Mucosa of descending colon (tissue), 3 donors: ENCODE results near the gene NUP62. TPM values are rescaled to one million over a fixed set of nuclear protein-coding genes. Genes with fewer than 3 reads are reported as not detected.

Experiments
- ATAC-seq: fragments of 200-7000 bp; cut with Tn5 transposase; one replicate; pipeline ENCODE4 v1.9.1; 2020; ENCODE audit warnings: mild to moderate bottlenecking, moderate library complexity
- DNase-seq, 3 donors: peaks; one replicate each; pipeline ENCODE4 v3.0.0-alpha.2; 2020
- H3K36me3 ChIP-seq: fragments of 200-600 bp; one replicate; pipeline ENCODE4 v1.8.0; 2021; ENCODE audit warnings: low read depth, mild to moderate bottlenecking
- H3K4me1 ChIP-seq: fragments of 200-600 bp; one replicate; pipeline ENCODE4 v1.8.0; 2021; ENCODE audit warnings: low read depth, mild to moderate bottlenecking
- H3K4me3 ChIP-seq: fragments of 200-600 bp; one replicate; pipeline ENCODE4 v1.8.0; 2021; ENCODE audit warnings: mild to moderate bottlenecking
- H3K9me3 ChIP-seq: fragments of 200-600 bp; one replicate; pipeline ENCODE4 v1.8.0; 2021; ENCODE audit warnings: mild to moderate bottlenecking
- intact Hi-C, 2 donors: fragments of 100-400 bp; cut with DNase I in 1 of 2; cut with micrococcal nuclease in 1 of 2; formaldehyde crosslinking; loops; one replicate each; pipeline versions ENCODE4 v1.11.0 to v1.11.1; 2022; cut with DNase I, micrococcal nuclease
- total RNA-seq, 3 donors: library from RNA; stranded (reverse); fragmentation: NEBNext Ultra II Directional in 2 of 3; extraction: Animal tissue kit (Norgen Biotek cat#: 25700) in 2 of 3; gene quantifications; one replicate each; pipeline versions ENCODE4 v1.2.1 to v1.2.4, GENCODE V29; 2021 to 2023
- TF ChIP-seq, protein P1 (sequence below): fragments of 200-600 bp; IDR thresholded peaks from one replicate; pipeline ENCODE4 v1.8.0; 2022; ENCODE audit warnings: antibody characterized with exemption, mild to moderate bottlenecking
- donor health status: DM: no; HTN: no; CAD: no; lungs with moderate emphysema.
- donor health status: DM: no; HTN: no; CAD: no.
- donor health status: DM: no; HTN: yes; CAD: no.

Gene NUP62
- total RNA-seq, 3 donors from 2014 or later: 34.1 to 41.0 (median 40.9) TPM

DNA sequence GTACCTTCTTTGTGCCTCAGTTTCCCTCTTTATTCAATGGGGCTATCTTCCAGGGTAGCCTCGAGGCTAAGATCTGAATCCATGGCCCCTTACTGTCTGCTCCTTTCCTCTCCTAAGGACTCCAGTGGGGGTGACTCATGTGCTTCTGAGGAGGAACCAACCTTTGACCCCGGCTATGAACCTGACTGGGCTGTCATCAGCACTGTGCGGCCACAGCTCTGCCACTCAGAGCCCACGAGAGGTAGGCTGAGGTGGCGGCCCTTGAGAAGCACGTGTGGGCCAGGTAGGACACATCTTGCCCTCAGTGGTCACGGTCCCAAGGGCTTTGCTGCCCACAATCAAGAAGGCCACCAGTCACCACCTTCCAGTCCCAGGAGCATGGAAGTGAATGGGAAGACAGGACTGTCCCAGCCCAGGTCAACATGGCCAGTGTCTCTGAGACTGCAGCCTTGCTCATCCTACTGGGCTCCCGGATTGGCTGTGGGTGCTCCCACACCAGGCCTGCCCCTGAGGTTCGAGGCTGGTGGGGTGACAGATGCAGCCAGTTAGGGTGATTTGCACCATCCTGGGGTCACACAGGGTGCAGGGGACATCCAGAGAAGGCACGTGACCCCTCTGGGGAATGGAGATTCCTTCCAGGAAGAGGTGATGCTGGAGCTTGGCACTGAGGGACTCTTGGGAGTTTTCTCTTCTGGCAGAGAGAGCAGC is 49.0 kb downstream of the NUP62 start:
- Histone ChIP-seq H3K9me3 (no peaks in the 10 kb centered on the region), H3K4me3 (no peak overlapping the region), H3K4me1 (peaks cover 15% of the 10 kb centered on the region), H3K36me3 (peaks cover 10% of the 10 kb centered on the region)
- DNase-seq (peak in 1 of 3 donors; percentile 19), ATAC-seq (no peak)
- TF ChIP-seq, protein P1, sequence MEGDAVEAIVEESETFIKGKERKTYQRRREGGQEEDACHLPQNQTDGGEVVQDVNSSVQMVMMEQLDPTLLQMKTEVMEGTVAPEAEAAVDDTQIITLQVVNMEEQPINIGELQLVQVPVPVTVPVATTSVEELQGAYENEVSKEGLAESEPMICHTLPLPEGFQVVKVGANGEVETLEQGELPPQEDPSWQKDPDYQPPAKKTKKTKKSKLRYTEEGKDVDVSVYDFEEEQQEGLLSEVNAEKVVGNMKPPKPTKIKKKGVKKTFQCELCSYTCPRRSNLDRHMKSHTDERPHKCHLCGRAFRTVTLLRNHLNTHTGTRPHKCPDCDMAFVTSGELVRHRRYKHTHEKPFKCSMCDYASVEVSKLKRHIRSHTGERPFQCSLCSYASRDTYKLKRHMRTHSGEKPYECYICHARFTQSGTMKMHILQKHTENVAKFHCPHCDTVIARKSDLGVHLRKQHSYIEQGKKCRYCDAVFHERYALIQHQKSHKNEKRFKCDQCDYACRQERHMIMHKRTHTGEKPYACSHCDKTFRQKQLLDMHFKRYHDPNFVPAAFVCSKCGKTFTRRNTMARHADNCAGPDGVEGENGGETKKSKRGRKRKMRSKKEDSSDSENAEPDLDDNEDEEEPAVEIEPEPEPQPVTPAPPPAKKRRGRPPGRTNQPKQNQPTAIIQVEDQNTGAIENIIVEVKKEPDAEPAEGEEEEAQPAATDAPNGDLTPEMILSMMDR: no peak
- intact Hi-C loops: no loop called here

DNA sequence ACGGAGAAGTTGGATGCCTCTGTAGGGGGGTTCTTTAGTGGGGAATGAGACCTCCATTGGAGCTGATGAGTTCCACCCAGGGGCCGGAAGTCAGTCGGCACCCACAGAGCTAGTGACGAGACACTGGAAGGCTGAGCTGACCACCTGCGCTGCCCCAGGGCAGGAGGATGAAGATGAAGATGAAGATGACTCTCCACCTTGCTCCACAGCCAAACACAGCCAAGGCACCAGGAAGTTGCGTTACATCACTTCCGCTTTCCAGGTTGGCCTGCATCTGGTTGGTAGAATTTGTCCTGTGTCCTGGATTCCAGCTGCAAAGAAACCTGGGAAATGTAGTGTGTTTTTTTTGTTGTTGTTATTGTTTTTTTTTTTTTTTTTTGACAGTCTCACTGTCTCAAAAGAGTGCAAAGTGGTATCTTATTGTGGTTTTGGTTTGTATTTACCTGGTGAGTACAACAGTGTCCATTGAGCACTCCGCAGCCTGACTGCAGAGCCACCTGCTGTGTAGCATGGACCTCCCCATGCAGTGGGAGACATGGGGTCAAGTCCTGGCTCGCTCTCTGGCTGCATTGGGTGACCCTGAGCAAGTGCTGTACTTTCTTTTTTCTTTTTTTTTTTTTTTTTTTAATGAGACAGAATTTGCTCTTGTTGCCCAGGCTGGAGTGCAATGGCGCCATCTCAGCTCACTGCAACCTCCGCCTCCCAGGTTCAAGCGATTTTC is 49.9 kb downstream of the NUP62 start:
- TF ChIP-seq, protein P1: no peak
- Histone ChIP-seq H3K4me3 (no peak overlapping the region), H3K9me3 (no peaks in the 10 kb centered on the region), H3K36me3 (peaks cover 10% of the 10 kb centered on the region), H3K4me1 (peaks cover 19% of the 10 kb centered on the region)
- DNase-seq (peak in 1 of 3 donors; percentile 18), ATAC-seq (no peak)
- intact Hi-C loops: no loop called here

DNA sequence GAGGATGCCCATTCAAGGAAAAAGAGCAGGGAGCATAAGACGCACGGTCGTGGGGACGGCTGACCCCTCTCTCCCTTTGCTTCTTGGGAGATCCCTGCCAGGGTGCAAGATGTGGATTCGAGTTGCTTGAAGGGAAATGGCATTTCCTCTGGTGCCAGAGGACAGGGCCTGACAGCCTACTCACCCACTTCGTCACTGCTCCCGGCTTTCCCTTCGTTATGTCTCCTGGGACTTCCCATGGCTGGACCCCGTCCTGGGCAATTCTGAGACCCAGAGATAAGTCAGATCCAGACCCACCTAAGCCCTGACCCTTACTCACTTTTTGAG is 50.6 kb downstream of the NUP62 start:
- no peak for ATAC-seq
- intact Hi-C loops: no loop called here
- Histone ChIP-seq H3K4me1 (peaks cover 19% of the 10 kb centered on the region), H3K4me3 (no peak overlapping the region), H3K9me3 (no peaks in the 10 kb centered on the region), H3K36me3 (peaks cover 10% of the 10 kb centered on the region)
- peak in 1 of 3 donors; percentile 18 for DNase-seq
- TF ChIP-seq, protein P1: no peak

DNA sequence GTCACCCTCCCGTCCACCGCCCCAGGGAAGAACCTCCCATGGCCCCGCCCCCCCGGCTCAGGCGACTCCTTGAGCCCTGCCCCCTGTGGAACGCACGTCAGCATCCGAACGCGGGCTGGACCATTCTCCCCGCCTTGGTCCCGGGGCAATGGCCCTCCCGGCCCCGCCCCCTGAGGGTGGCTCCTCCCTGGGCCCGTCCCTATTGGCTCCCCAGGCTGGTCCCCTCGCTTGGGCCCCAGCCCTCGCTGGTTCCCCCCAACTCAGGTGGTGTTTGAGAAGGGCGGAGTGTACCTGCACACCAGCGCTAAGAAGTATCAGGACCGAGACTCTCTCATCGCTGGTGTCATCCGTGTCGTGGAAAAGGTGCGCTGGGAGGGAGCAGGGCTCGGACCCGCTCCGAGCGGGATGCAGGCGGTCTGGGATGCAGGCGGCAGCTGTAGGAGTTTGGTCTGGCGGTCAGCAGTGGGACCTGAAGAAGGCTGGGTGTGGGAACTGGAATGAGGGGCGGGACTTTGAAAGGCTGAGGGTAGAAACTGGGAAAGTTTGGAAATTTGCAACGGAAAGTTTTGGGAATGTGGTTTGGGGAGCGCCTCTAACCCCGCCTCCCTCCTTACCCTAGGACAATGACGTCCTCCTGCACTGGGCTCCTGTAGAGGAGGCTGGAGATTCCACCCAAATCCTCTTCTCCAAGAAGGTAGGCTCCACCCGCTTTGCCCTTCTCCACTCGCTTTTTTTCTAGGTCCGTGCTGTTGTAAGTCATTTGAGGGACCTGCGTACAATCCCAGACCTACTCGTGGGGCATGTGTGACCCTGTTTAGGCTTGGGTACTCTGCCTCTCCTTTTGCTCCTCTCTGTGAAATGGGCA is 51.2 kb downstream of the NUP62 start:
- ATAC-seq: peak; percentile 77
- Histone ChIP-seq H3K36me3 (peaks cover 9% of the 10 kb centered on the region), H3K4me3 (peak overlapping the region; percentile 92), H3K4me1 (peaks cover 19% of the 10 kb centered on the region), H3K9me3 (no peaks in the 10 kb centered on the region)
- TF ChIP-seq, protein P1: no peak
- intact Hi-C loops: no loop called here
- DNase-seq: peak; percentile 98 to 99 (median 99)

DNA sequence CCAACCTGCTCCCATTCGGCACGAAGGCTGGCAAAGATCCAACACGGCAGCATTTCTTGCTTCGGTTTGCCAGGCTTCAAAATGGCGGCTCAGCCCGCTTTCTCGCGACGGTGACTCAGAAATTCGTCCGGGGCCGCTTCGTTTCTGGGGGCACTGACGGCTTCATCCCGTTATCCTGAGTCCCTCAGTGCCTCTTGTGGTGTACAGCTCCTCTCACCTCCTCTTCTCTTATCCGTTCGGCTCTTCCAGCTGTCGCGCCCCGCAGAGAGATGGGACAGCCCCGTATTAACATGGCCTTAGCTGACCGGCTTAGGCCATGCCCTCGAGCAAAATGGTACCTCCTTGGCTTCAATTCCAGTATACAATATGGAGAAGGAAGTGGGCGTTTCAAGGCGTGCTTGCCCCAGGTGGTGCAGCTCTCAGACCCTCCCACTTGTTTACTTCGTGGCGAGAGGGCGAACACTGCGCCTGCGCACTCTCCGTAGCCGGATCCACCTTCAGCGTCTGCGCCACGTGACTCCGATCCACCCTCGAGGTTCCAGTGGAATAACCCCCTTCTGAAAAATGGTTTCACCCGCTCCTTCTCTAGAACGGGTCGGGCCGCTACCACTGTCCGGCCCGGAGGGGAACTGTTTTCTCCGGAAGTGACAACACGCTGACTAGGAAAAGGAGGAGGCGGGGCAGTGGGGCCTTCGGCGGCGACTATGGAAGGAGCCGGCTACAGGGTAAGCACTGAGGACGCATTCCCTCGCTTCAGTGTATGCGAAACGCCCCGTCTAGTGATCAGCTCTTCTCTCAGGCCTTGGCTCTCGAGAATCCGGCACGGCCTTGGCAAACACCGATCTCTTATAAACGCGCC is 52.1 kb downstream of the NUP62 start, which contains the start of the genes AKT1S1 and TBC1D17:
Gene AKT1S1 (minus strand): TSS at position 336 of the 859 bp plus-strand sequence. CDS start 4,060 bp downstream, outside the sequence.
Gene TBC1D17 (plus strand): TSS at position 683 of the 859 bp plus-strand sequence. CDS start 22 bp downstream, at position 705.
- TF ChIP-seq, protein P1: no peak
- Histone ChIP-seq H3K4me1 (peaks cover 19% of the 10 kb centered on the region), H3K9me3 (no peaks in the 10 kb centered on the region), H3K4me3 (peak within 1 kb of the TSS; percentile 92), H3K36me3 (peaks cover 4% of the 10 kb centered on the region)
- intact Hi-C loops: no loop called here
- ATAC-seq: peak; percentile 81
- peak; percentile 98 to 100 (median 99) for DNase-seq
